Memory B cell (primary cell): ENCODE measurements around the gene TMEM266.

Source experiments
- ATAC-seq: fragments of 150-1000 bp; cut with Tn5 transposase; 2 replicates; pipeline ENCODE4 v1.10.0; 2021; ENCODE audit warnings: low read depth, mild to moderate bottlenecking, moderate library complexity
- DNase-seq, 2 donors: peaks; one replicate each; pipeline ENCODE4 v3.0.0; 2022; ENCODE audit warnings: low spot score in 2 of 2
- H3K27ac Mint-ChIP-seq: one replicate; pipeline ENCODE4 v1.8.0; 2022; ENCODE audit warnings: mild to moderate bottlenecking, moderate library complexity, mixed read lengths
- H3K27me3 Mint-ChIP-seq: one replicate; pipeline ENCODE4 v1.8.0; 2022; ENCODE audit warnings: mixed read lengths
- H3K36me3 Mint-ChIP-seq: one replicate; pipeline ENCODE4 v1.8.0; 2022; ENCODE audit warnings: mild to moderate bottlenecking, mixed read lengths
- H3K4me1 Mint-ChIP-seq: one replicate; pipeline ENCODE4 v1.8.0; 2022; ENCODE audit warnings: mixed read lengths
- H3K4me3 Mint-ChIP-seq: one replicate; pipeline ENCODE4 v1.8.0; 2022; ENCODE audit warnings: mild to moderate bottlenecking, moderate library complexity, mixed read lengths
- H3K9me3 Mint-ChIP-seq: one replicate; pipeline ENCODE4 v1.8.0; 2022; ENCODE audit warnings: mixed read lengths

Gene TMEM266

GRCh38 chr15:76078285-76078877 lies 18.6 kb downstream of the TMEM266 start:
- no peak for ATAC-seq
- no peak overlapping the region for H3K27ac Mint-ChIP-seq

GRCh38 chr15:76084256-76084655 lies 24.5 kb downstream of the TMEM266 start:
- no peak overlapping the region for H3K27ac Mint-ChIP-seq
- ATAC-seq (no peak), DNase-seq (no peak)
- no peaks in the 10 kb centered on the region for H3K36me3 Mint-ChIP-seq
- H3K27me3 Mint-ChIP-seq: peaks cover 21% of the 10 kb centered on the region
- H3K4me1 Mint-ChIP-seq: no peaks in the 10 kb centered on the region
- no peak overlapping the region for H3K4me3 Mint-ChIP-seq
- H3K9me3 Mint-ChIP-seq: no peaks in the 10 kb centered on the region

More at GRCh38 chr15:76078285-76078877, 18.6 kb downstream of the TMEM266 start:
- no peak for DNase-seq
- Mint-ChIP-seq H3K4me1 (no peaks in the 10 kb centered on the region), H3K9me3 (no peaks in the 10 kb centered on the region), H3K4me3 (no peak overlapping the region), H3K36me3 (no peaks in the 10 kb centered on the region), H3K27me3 (peaks cover 6% of the 10 kb centered on the region)

- ATAC-seq (no peak), DNase-seq (no peak)
- peaks cover 5% of the 10 kb centered on the region for H3K36me3 Mint-ChIP-seq
- H3K27ac Mint-ChIP-seq: no peak overlapping the region
- H3K4me1 Mint-ChIP-seq: no peaks in the 10 kb centered on the region
- no peak overlapping the region for H3K4me3 Mint-ChIP-seq
- H3K9me3 Mint-ChIP-seq: peaks cover 2% of the 10 kb centered on the region
- H3K27me3 Mint-ChIP-seq: peaks cover 20% of the 10 kb centered on the region
Measured at GRCh38 chr15:76098685-76099084, 38.9 kb downstream of the TMEM266 start.

DNA sequence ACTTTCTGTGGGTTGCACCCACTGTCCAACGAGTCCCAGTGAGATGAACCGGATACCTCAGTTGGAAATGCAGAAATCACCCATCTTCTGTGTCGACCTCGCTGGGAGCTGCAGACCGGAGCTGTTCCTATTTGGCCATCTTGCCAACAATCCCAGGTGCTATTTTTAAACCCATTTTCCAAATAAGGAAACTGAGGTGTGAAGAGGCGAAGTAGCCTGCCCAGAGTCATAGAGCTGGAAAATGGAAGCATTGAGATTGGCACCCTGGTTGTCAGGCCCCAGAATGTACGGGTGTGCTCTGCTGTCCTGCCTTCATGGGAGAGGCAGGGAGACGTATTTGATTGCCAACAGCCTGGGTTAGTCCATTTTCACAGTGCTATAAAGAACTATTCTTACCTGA lies 39.6 kb downstream of the TMEM266 start:
- ATAC-seq: no peak

DNA sequence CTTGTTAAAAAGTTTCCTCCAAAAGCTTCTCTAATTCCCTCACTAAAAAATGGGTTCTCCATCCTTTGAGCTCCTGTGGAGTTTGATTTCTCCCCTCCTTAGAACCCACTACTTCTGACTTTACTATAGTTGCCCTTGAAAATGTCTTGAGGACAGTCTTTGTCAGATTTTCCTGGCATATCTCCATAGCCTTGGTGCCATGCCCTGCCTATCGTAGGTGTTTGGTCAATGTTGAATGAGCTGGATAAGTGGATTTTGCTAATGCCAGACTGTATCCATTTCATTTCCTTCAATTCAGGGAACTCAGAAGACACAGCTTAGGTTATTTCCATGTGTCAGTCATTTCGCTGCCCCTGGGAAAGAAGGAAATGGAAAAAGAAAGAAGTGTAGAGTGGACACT lies 40.6 kb downstream of the TMEM266 start:
- Mint-ChIP-seq H3K27me3 (peaks cover 20% of the 10 kb centered on the region), H3K36me3 (peaks cover 3% of the 10 kb centered on the region)

More for the DNA sequence above, 39.6 kb downstream of the TMEM266 start:
- H3K9me3 Mint-ChIP-seq: peaks cover 2% of the 10 kb centered on the region
- no peak overlapping the region for H3K27ac Mint-ChIP-seq
- no peak overlapping the region for H3K4me3 Mint-ChIP-seq
- H3K36me3 Mint-ChIP-seq: peaks cover 5% of the 10 kb centered on the region
- DNase-seq: no peak
- peaks cover 20% of the 10 kb centered on the region for H3K27me3 Mint-ChIP-seq
- H3K4me1 Mint-ChIP-seq: no peaks in the 10 kb centered on the region

DNA sequence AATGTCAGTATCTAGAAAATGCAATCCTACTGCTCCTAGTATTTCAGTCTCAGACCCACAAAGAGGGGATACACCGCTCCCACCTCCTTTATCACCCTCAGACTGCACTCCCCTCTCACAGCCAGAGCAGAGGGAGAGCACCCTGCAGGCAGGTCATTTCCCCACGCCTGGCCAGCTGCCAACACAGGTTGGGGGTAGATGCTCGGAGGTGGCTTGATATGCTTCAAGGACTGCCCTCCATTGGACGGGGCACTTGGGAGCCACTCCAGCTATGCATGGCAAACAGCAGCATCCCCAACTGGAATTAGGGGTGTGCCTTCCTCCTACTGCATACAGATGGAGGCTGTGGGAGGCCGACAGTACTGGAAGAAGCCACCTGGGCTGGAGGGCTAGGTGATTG lies 41.9 kb downstream of the TMEM266 start:
- Mint-ChIP-seq H3K27ac (no peak overlapping the region), H3K9me3 (no peaks in the 10 kb centered on the region), H3K4me1 (no peaks in the 10 kb centered on the region), H3K36me3 (peaks cover 3% of the 10 kb centered on the region), H3K27me3 (peaks cover 18% of the 10 kb centered on the region), H3K4me3 (no peak overlapping the region)
- DNase-seq: no peak
- no peak for ATAC-seq

More for the DNA sequence above, 40.6 kb downstream of the TMEM266 start:
- no peaks in the 10 kb centered on the region for H3K4me1 Mint-ChIP-seq
- no peak overlapping the region for H3K27ac Mint-ChIP-seq
- no peaks in the 10 kb centered on the region for H3K9me3 Mint-ChIP-seq
- H3K4me3 Mint-ChIP-seq: no peak overlapping the region
- ATAC-seq: no peak
- DNase-seq: no peak

GRCh38 chr15:76105391-76105790 lies 45.6 kb downstream of the TMEM266 start:
- no peak for DNase-seq
- Mint-ChIP-seq H3K27me3 (peaks cover 10% of the 10 kb centered on the region), H3K27ac (no peak overlapping the region), H3K4me3 (no peak overlapping the region), H3K9me3 (no peaks in the 10 kb centered on the region), H3K4me1 (no peaks in the 10 kb centered on the region), H3K36me3 (peaks cover 3% of the 10 kb centered on the region)
- no peak for ATAC-seq

DNA sequence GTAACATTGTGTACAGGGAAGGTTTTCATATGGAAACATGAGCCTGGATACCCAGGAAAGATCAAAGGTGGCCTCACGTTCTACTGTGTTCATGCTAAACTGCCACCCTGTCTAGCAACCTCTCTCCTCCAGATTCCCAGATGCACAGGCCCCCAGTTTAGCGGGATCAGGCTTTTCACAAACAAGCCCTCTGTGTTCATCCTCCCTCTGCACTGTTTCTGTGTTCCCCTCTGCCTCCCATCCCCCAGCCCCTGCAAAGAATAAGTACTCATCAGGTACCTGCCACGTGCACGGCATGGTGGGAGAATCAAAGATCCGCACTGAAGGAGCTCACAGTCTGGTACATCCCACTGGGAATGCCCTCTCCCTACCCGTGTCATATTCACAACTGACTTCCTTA lies 46.1 kb downstream of the TMEM266 start:
- H3K27me3 Mint-ChIP-seq: peaks cover 10% of the 10 kb centered on the region

GRCh38 chr15:76107169-76107568 lies 47.4 kb downstream of the TMEM266 start:
- DNase-seq (no peak), ATAC-seq (no peak)
- peaks cover 3% of the 10 kb centered on the region for H3K36me3 Mint-ChIP-seq
- H3K27ac Mint-ChIP-seq: no peak overlapping the region
- H3K27me3 Mint-ChIP-seq: peaks cover 10% of the 10 kb centered on the region
- H3K4me1 Mint-ChIP-seq: no peaks in the 10 kb centered on the region
- no peak overlapping the region for H3K4me3 Mint-ChIP-seq
- no peaks in the 10 kb centered on the region for H3K9me3 Mint-ChIP-seq

More for the DNA sequence above, 46.1 kb downstream of the TMEM266 start:
- no peaks in the 10 kb centered on the region for H3K9me3 Mint-ChIP-seq
- no peak for DNase-seq
- no peak for ATAC-seq
- no peaks in the 10 kb centered on the region for H3K4me1 Mint-ChIP-seq
- no peak overlapping the region for H3K4me3 Mint-ChIP-seq
- H3K27ac Mint-ChIP-seq: no peak overlapping the region
- H3K36me3 Mint-ChIP-seq: peaks cover 3% of the 10 kb centered on the region

GRCh38 chr15:76108021-76108723 lies 48.4 kb downstream of the TMEM266 start:
- Mint-ChIP-seq H3K27ac (no peak overlapping the region), H3K4me3 (no peak overlapping the region), H3K9me3 (no peaks in the 10 kb centered on the region), H3K36me3 (no peaks in the 10 kb centered on the region), H3K4me1 (no peaks in the 10 kb centered on the region), H3K27me3 (peaks cover 6% of the 10 kb centered on the region)
- DNase-seq (no peak), ATAC-seq (no peak)

DNA sequence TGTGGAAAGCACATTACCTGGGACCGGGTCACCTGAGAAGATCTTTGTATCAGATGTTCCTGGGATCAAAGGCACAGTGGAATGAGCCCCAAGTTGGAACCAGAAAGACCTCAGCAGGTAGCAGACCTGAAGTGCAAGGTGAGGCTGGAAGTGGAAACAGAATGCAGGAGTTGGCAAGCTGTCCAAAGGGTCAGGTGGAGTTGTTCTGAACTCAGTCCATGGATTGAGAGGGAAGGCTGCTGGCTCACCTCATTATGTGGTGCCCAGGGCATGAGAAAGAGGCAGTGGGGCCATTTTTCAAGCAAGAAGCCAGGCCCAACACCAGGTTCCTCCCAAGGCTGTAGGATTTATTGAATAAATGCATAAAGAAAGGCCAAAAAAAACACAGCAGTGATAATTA lies 49.3 kb downstream of the TMEM266 start:
- DNase-seq (no peak), ATAC-seq (no peak)
- Mint-ChIP-seq H3K4me3 (no peak overlapping the region), H3K27me3 (peaks cover 7% of the 10 kb centered on the region), H3K4me1 (no peaks in the 10 kb centered on the region), H3K36me3 (no peaks in the 10 kb centered on the region), H3K27ac (no peak overlapping the region), H3K9me3 (no peaks in the 10 kb centered on the region)

DNA sequence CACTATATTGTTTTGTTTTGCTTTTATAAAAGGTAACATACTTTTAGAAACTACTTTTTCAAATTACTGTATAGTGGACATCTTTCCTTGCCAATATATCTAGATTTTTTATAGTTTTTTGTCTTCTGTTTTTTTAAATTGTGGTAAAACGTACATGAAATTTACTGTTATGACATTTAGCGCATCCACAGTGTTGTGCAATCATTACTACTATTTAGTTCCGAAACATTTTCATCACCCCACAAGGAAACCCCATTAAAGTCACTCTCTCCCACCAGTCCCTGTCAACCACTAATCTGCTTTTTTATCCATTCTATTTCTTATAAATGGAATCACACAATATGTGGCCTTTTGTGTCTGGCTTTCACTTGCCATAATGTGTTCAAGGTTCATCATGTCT lies 54.8 kb downstream of the TMEM266 start:
- no peak overlapping the region for H3K4me3 Mint-ChIP-seq
- H3K9me3 Mint-ChIP-seq: no peaks in the 10 kb centered on the region
- H3K36me3 Mint-ChIP-seq: no peaks in the 10 kb centered on the region
- DNase-seq (no peak), ATAC-seq (no peak)
- no peak overlapping the region for H3K27ac Mint-ChIP-seq
- H3K27me3 Mint-ChIP-seq: peaks cover 14% of the 10 kb centered on the region
- peaks cover 2% of the 10 kb centered on the region for H3K4me1 Mint-ChIP-seq

- Mint-ChIP-seq H3K27me3 (peaks cover 14% of the 10 kb centered on the region), H3K4me1 (peaks cover 2% of the 10 kb centered on the region), H3K36me3 (no peaks in the 10 kb centered on the region), H3K9me3 (no peaks in the 10 kb centered on the region), H3K27ac (no peak overlapping the region), H3K4me3 (no peak overlapping the region)
- DNase-seq (no peak), ATAC-seq (no peak)
Measured at GRCh38 chr15:76116138-76116885, 56.5 kb downstream of the TMEM266 start.

DNA sequence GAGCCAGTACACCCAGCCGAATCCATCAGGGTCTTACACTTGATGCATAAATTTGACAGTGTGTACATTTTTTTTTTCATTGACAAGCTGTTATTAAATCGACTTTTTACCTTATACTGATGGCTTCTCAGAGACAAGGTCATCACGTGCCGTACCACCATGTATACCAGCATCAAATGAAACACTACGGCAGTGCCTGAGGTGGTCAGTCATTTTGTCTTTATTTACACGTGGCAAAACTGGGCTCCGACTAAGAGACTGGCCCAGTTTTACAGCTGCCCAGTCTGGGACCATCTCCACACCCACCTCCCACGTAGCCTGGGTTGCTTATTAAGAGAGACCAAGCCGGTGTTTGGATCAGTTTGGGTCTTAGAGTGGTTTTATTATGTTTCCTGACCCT lies 57.4 kb downstream of the TMEM266 start:
- ATAC-seq: no peak

More for the DNA sequence above, 57.4 kb downstream of the TMEM266 start:
- no peak for DNase-seq
- H3K36me3 Mint-ChIP-seq: no peaks in the 10 kb centered on the region
- H3K27me3 Mint-ChIP-seq: peaks cover 15% of the 10 kb centered on the region
- H3K9me3 Mint-ChIP-seq: no peaks in the 10 kb centered on the region
- peaks cover 2% of the 10 kb centered on the region for H3K4me1 Mint-ChIP-seq
- no peak overlapping the region for H3K27ac Mint-ChIP-seq
- H3K4me3 Mint-ChIP-seq: no peak overlapping the region
